A549 (cell line): ENCODE results near the gene FHAD1. TPM values are rescaled to one million over a fixed set of nuclear protein-coding genes. Genes with fewer than 3 reads are reported as not detected.

Source experiments
- ATAC-seq, 2 experiments: fragments of 200-7000 bp in 1 of 2; fragments of >200 bp in 1 of 2; cut with Nextera tagmentation in 1 of 2; cut with Tn5 transposase in 1 of 2; 3 replicates each; pipeline versions ENCODE4 v1.8.0 to v1.9.1; 2018 to 2020; ENCODE audit warnings: mild to moderate bottlenecking in 1 of 2, moderate library complexity in 1 of 2
- CTCF ChIA-PET: fragments of 300-600 bp; sonication (Branson Sonifier 250); formaldehyde crosslinking; extraction: SDS; loops from one replicate; lab custom pipeline; 2021; ENCODE audit warnings: antibody characterized with exemption, inconsistent platforms; lab: Yijun Ruan, JAX
- POLR2A ChIA-PET: fragments of 350-600 bp; formaldehyde crosslinking; extraction: SDS; loops from one replicate; lab custom pipeline; 2021; ENCODE audit warnings: antibody characterized with exemption, inconsistent platforms; lab: Yijun Ruan, JAX
- DNase-seq, 2 experiments: peaks; one replicate each; pipeline versions ENCODE4 v3.0.0 to v3.0.0-alpha.2; 2011 to 2016; ENCODE audit warnings: low read depth in 1 of 2, low spot score in 1 of 2
- FAIRE-seq: peaks from 2 replicates; lab custom pipeline; 2011; peaks lifted over from hg19 to GRCh38; lab: Jason Lieb, UNC
- H3K27ac ChIP-seq, 2 experiments: fragments of >200 bp; sonication (Bioruptor Twin); formaldehyde crosslinking; 3 replicates each; pipeline ENCODE4 v1.5.1; 2016 to 2017
- H3K4me1 ChIP-seq: fragments of >200 bp; sonication (Bioruptor Twin); formaldehyde crosslinking; 3 replicates; pipeline ENCODE4 v1.6.1; 2016
- H3K4me2 ChIP-seq: fragments of >200 bp; sonication (Bioruptor Twin); formaldehyde crosslinking; 3 replicates; pipeline ENCODE4 v1.6.1; 2016
- H3K4me3 ChIP-seq: fragments of >200 bp; sonication (Bioruptor Twin); formaldehyde crosslinking; 3 replicates; pipeline ENCODE4 v1.5.1; 2016
- H3K9me3 ChIP-seq: fragments of >200 bp; sonication (Bioruptor Twin); formaldehyde crosslinking; 3 replicates; pipeline ENCODE4 v1.6.1; 2016
- BHLHE40 ChIP-seq: IDR thresholded peaks from 2 replicates; pipeline ENCODE4 v1.6.1; 2012; ENCODE audit warnings: low read depth, low read length, inconsistent platforms
- EHMT2 ChIP-seq: fragments of 200-600 bp; sonication (generic); IDR thresholded peaks from 2 replicates; pipeline ENCODE4 v1.6.1; 2016; ENCODE audit warnings: antibody characterized with exemption, low read depth, mild to moderate bottlenecking, moderate library complexity
- FOXS1 ChIP-seq: fragments of 250-450 bp; sonication (Bioruptor Pico); IDR thresholded peaks from 2 replicates; pipeline ENCODE4 v1.5.0; 2020; ENCODE audit warnings: mild to moderate bottlenecking, moderate library complexity
- GATA3 ChIP-seq: IDR thresholded peaks from 2 replicates; pipeline ENCODE4 v1.6.1; 2012; ENCODE audit warnings: borderline replicate concordance
- HEYL ChIP-seq: fragments of 250-450 bp; sonication (Bioruptor Pico); IDR thresholded peaks from 2 replicates; pipeline ENCODE4 v1.8.0; 2021; ENCODE audit warnings: mild to moderate bottlenecking, moderate library complexity
- KDM1A ChIP-seq: fragments of 200-600 bp; sonication (generic); IDR thresholded peaks from 2 replicates; pipeline ENCODE4 v1.6.1; 2016; ENCODE audit warnings: low read depth, mild to moderate bottlenecking
- KDM5A ChIP-seq: fragments of 200-600 bp; sonication (generic); IDR thresholded peaks from 2 replicates; pipeline ENCODE4 v1.6.1; 2016; ENCODE audit warnings: antibody characterized with exemption, mild to moderate bottlenecking
- PHF8 ChIP-seq: fragments of 200-600 bp; sonication (generic); IDR thresholded peaks from 2 replicates; pipeline ENCODE4 v1.6.1; 2016; ENCODE audit warnings: low read depth, mild to moderate bottlenecking, antibody characterized with exemption, moderate library complexity, borderline replicate concordance
- POLR2AphosphoS2 ChIP-seq: conservative IDR thresholded peaks from 2 replicates; pipeline ENCODE4 v1.6.1; 2012; ENCODE audit warnings: low read length, improper control_type of control experiment, inconsistent platforms
- RAD21 ChIP-seq, 2 experiments: fragments of >200 bp in 1 of 2; sonication (Bioruptor Twin) in 1 of 2; formaldehyde crosslinking in 1 of 2; IDR thresholded peaks in 1 of 2; conservative IDR thresholded peaks in 1 of 2; 2 replicates in 1 of 2; 3 replicates in 1 of 2; pipeline ENCODE4 v1.6.1; 2012 to 2018; ENCODE audit warnings: inconsistent platforms in 1 of 2
- RNF2 ChIP-seq: fragments of 200-600 bp; sonication (generic); IDR thresholded peaks from 2 replicates; pipeline ENCODE4 v1.6.1; 2016; ENCODE audit warnings: low read depth, mild to moderate bottlenecking, antibody characterized with exemption, moderate library complexity, borderline replicate concordance
- SMC3 ChIP-seq: fragments of >200 bp; sonication (Bioruptor Twin); formaldehyde crosslinking; IDR thresholded peaks from 3 replicates; pipeline ENCODE4 v1.6.1; 2018; ENCODE audit warnings: inconsistent platforms
- TP53 ChIP-seq: fragments of 250-450 bp; sonication (Bioruptor Pico); IDR thresholded peaks from 2 replicates; pipeline ENCODE4 v1.5.0; 2021; ENCODE audit warnings: mild to moderate bottlenecking, moderate library complexity
- USF2 ChIP-seq: fragments of 450-650 bp; IDR thresholded peaks from 2 replicates; pipeline ENCODE4 v1.6.1; 2014; ENCODE audit warnings: antibody characterized with exemption
- ZC3H11A ChIP-seq: fragments of 450-650 bp; IDR thresholded peaks from 2 replicates; pipeline ENCODE4 v1.6.1; 2014; ENCODE audit warnings: antibody characterized with exemption, mild to moderate bottlenecking
- ZFP36 ChIP-seq: fragments of 450-650 bp; IDR thresholded peaks from 2 replicates; pipeline ENCODE4 v1.6.1; 2014; ENCODE audit warnings: borderline replicate concordance; ENCODE audit not compliant: partially characterized antibody
- WGBS: methylation state at CpG from one replicate; pipeline ENCODE4 v1.1.6; 2017; ENCODE audit errors: missing lambda C conversion rate; 5-methylcytosine and 5-hydroxymethylcytosine counted together
- polyA plus RNA-seq, 4 experiments: library from polyadenylated mRNA; depleted of rRNA in 3 of 4; stranded (reverse); fragments of >200 nt; fragmentation: RNase III in 1 of 4; extraction: RNeasy Plus Mini Kit Qiagen cat#74134 plus additional on column Dnase treatment in 1 of 4; gene quantifications; 2 replicates in 3 of 4; 3 replicates in 1 of 4; pipeline ENCODE4 v1.2.3, GENCODE V29; 2011 to 2017
- TF ChIP-seq, protein P1 (sequence below): fragments of >200 bp; sonication (Bioruptor Twin); formaldehyde crosslinking; IDR thresholded peaks from 3 replicates; pipeline ENCODE4 v1.6.1; 2016
- TF ChIP-seq, protein P2 (sequence below): fragments of 250-450 bp; sonication (Bioruptor Pico); IDR thresholded peaks from 2 replicates; pipeline ENCODE4 v1.5.0; 2020; ENCODE audit warnings: low read depth, mild to moderate bottlenecking, moderate library complexity
- TF ChIP-seq, protein P3 (sequence below): IDR thresholded peaks from 2 replicates; pipeline ENCODE4 v1.6.1; 2012
- TF ChIP-seq, protein P4 (sequence below): fragments of 200-600 bp; sonication (generic); IDR thresholded peaks from 2 replicates; pipeline ENCODE4 v1.6.1; 2016; ENCODE audit warnings: antibody characterized with exemption, mild to moderate bottlenecking, moderate library complexity

FHAD1 gene
- polyA plus RNA-seq, 2 of the 4 experiments (the other 2 are of a cell fraction), result 0.31 to 0.32 TPM

DNA sequence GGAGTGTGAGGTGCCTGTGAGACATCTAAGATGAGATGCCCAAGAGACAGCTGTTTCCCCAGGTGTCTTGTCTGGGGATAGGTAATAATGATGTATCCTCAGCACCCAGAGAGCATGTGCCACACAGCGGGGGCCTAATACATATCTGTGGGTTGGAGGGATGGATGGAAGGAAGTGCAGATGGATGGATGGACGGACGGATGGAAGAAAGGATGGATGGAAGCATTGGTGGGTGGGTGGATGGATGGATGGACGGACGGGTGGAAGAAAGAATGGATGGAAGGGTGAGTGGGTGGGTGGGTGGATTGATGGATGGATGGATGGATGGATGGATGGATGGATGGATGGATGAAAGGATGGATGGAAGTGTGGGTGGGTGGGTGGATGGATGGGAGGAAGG, 84.2 kb downstream of the FHAD1 start (continued):
- TF ChIP-seq, protein P1, sequence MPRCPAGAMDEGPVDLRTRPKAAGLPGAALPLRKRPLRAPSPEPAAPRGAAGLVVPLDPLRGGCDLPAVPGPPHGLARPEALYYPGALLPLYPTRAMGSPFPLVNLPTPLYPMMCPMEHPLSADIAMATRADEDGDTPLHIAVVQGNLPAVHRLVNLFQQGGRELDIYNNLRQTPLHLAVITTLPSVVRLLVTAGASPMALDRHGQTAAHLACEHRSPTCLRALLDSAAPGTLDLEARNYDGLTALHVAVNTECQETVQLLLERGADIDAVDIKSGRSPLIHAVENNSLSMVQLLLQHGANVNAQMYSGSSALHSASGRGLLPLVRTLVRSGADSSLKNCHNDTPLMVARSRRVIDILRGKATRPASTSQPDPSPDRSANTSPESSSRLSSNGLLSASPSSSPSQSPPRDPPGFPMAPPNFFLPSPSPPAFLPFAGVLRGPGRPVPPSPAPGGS, result no peak
- no peak for TF ChIP-seq KDM1A
- no peak for TF ChIP-seq BHLHE40

DNA sequence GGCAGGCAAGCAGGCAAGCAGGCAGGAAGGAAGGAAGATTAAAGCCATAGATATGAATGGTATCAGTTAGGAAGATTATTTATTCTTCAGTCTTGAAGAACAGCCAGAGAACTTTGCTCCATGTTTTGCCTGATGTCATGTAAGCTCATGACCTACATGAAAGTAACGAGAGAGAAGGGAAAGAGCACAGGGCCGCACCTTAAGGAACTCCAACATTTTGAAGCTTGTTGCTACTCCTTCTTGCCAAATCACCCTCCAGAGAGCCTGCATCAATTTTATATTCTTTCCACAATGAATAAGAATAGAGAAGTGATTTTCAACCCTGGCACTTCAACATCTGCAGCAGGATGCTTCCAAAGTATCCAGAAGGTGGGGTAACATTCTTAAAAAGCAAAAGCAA, 84.7 kb downstream of the FHAD1 start:
- Histone ChIP-seq H3K4me2 (no peak overlapping the region), H3K9me3 (no peaks in the 10 kb centered on the region), H3K4me1 (peaks cover 5% of the 10 kb centered on the region; the same call in 1 of the 3 replicates), H3K27ac (no peak overlapping the region), H3K4me3 (no peak overlapping the region)
- DNase-seq (no peak), ATAC-seq (no peak), FAIRE-seq (no peak)
- ChIA-PET POLR2A (no interaction called here), CTCF (interaction anchor here (1.2 to 5.5 kb wide), 4 partner anchors 8 to 100 kb away, joined by 3 to 40 read pairs (median 10); no protein-coding TSS in a partner anchor)
- TF ChIP-seq USF2 (no peak), EHMT2 (no peak), TP53 (CRISPR knock-in tag) (no peak), ZFP36 (no peak), ZC3H11A (no peak), FOXS1 (CRISPR knock-in tag) (no peak), RAD21 (conservative IDR thresholded peaks at IDR 0.05 in 1 of 2, IDR thresholded peaks at IDR 0.05 in 1 of 2) (no peak), HEYL (CRISPR knock-in tag) (no peak), SMC3 (no peak), POLR2AphosphoS2 (no peak), RNF2 (no peak), KDM5A (no peak), GATA3 (no peak), BHLHE40 (no peak), PHF8 (no peak)
- TF ChIP-seq, protein P2, sequence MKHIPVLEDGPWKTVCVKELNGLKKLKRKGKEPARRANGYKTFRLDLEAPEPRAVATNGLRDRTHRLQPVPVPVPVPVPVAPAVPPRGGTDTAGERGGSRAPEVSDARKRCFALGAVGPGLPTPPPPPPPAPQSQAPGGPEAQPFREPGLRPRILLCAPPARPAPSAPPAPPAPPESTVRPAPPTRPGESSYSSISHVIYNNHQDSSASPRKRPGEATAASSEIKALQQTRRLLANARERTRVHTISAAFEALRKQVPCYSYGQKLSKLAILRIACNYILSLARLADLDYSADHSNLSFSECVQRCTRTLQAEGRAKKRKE, result no peak
- TF ChIP-seq, protein P1, result no peak
- TF ChIP-seq, protein P3, sequence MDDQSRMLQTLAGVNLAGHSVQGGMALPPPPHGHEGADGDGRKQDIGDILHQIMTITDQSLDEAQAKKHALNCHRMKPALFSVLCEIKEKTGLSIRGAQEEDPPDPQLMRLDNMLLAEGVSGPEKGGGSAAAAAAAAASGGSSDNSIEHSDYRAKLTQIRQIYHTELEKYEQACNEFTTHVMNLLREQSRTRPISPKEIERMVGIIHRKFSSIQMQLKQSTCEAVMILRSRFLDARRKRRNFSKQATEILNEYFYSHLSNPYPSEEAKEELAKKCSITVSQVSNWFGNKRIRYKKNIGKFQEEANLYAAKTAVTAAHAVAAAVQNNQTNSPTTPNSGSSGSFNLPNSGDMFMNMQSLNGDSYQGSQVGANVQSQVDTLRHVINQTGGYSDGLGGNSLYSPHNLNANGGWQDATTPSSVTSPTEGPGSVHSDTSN, result no peak
- TF ChIP-seq, protein P4, sequence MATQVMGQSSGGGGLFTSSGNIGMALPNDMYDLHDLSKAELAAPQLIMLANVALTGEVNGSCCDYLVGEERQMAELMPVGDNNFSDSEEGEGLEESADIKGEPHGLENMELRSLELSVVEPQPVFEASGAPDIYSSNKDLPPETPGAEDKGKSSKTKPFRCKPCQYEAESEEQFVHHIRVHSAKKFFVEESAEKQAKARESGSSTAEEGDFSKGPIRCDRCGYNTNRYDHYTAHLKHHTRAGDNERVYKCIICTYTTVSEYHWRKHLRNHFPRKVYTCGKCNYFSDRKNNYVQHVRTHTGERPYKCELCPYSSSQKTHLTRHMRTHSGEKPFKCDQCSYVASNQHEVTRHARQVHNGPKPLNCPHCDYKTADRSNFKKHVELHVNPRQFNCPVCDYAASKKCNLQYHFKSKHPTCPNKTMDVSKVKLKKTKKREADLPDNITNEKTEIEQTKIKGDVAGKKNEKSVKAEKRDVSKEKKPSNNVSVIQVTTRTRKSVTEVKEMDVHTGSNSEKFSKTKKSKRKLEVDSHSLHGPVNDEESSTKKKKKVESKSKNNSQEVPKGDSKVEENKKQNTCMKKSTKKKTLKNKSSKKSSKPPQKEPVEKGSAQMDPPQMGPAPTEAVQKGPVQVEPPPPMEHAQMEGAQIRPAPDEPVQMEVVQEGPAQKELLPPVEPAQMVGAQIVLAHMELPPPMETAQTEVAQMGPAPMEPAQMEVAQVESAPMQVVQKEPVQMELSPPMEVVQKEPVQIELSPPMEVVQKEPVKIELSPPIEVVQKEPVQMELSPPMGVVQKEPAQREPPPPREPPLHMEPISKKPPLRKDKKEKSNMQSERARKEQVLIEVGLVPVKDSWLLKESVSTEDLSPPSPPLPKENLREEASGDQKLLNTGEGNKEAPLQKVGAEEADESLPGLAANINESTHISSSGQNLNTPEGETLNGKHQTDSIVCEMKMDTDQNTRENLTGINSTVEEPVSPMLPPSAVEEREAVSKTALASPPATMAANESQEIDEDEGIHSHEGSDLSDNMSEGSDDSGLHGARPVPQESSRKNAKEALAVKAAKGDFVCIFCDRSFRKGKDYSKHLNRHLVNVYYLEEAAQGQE, result no peak
- 90% methylated on average over 2 of the region's 2 CpGs for WGBS
